GM12891 (cell line): ENCODE measurements around the gene MYL9.

Source experiments
- PAX5 ChIP-seq: IDR thresholded peaks from 2 replicates; pipeline ENCODE4 v1.6.1; 2011; ENCODE audit warnings: low read length, moderate library complexity, mild to moderate bottlenecking; ENCODE audit not compliant: insufficient read depth, severe bottlenecking
- POLR2A ChIP-seq: IDR thresholded peaks from 2 replicates; pipeline ENCODE4 v1.6.1; 2011; ENCODE audit warnings: low read depth, low read length, control low read depth
- POLR2AphosphoS5 ChIP-seq: IDR thresholded peaks from 2 replicates; pipeline ENCODE4 v1.6.1; 2011; ENCODE audit warnings: low read depth, low read length, control low read depth
- POU2F2 ChIP-seq: IDR thresholded peaks from 2 replicates; pipeline ENCODE4 v1.6.1; 2011; ENCODE audit warnings: low read depth, mild to moderate bottlenecking, control low read depth, low read length, moderate library complexity
- SPI1 ChIP-seq: IDR thresholded peaks from 2 replicates; pipeline ENCODE4 v1.6.1; 2011; ENCODE audit warnings: low read depth, low read length, control low read depth
- TAF1 ChIP-seq: IDR thresholded peaks from 2 replicates; pipeline ENCODE4 v1.6.1; 2011; ENCODE audit warnings: low read depth, low read length, control low read depth

GRCh38 chr20:36507746-36508145, 33.6 kb upstream of the MYL9 start:
- TF ChIP-seq TAF1 (no peak), POLR2A (no peak), SPI1 (no peak), POLR2AphosphoS5 (no peak), PAX5 (no peak), POU2F2 (no peak)
